CD4-positive, alpha-beta T cell (primary cell): Measurements from ENCODE around the gene ZNF518B. TPM values are rescaled to one million over a fixed set of nuclear protein-coding genes. Genes with fewer than 3 reads are reported as not detected.
A peak's percentile ranks its signal among the peaks of the same experiment; 100 is the strongest.
"Not testable (repeated sequence)": the region's sequence is repeated elsewhere in the genome, so short reads cannot be mapped to it uniquely, and the experiment has no call there.

ENCODE experiments used
- ATAC-seq: fragments of 200-7000 bp; cut with Tn5 transposase; one replicate; pipeline ENCODE4 v1.10.0; 2022; ENCODE audit warnings: mild to moderate bottlenecking; ENCODE audit not compliant: poor library complexity
- CTCF ChIA-PET: fragments of 350-600 bp; sonication (Branson Sonifier 250); formaldehyde crosslinking; loops from one replicate; lab custom pipeline; 2021; ENCODE audit warnings: antibody characterized with exemption, inconsistent platforms; lab: Charles Lee
- POLR2A ChIA-PET: fragments of 350-600 bp; sonication (Branson Sonifier 250); formaldehyde crosslinking; loops from one replicate; lab custom pipeline; 2021; ENCODE audit warnings: antibody characterized with exemption, inconsistent platforms; lab: Charles Lee
- DNase-seq, 14 experiments: peaks; one replicate each; pipeline ENCODE4 v3.0.0-alpha.2; 2013 to 2020; ENCODE audit warnings: mixed read lengths in 2 of 14
- H3K27ac ChIP-seq, 2 donors: one replicate each; pipeline versions ENCODE4 v1.5.1 to v1.7.0; 2013; ENCODE audit warnings: low read length in 2 of 2, low read depth in 1 of 2, mild to moderate bottlenecking in 1 of 2
- H3K27me3 ChIP-seq, 2 experiments: 1 replicate in 1 of 2; 2 replicates in 1 of 2; pipeline versions ENCODE4 v1.6.1 to v1.7.0; 2013; ENCODE audit warnings: low read length in 2 of 2, control low read depth in 1 of 2, mild to moderate bottlenecking in 1 of 2, moderate library complexity in 1 of 2; ENCODE audit not compliant: insufficient read depth in 2 of 2, control insufficient read depth in 1 of 2
- H3K36me3 ChIP-seq: one replicate; pipeline ENCODE4 v1.6.1; 2013; ENCODE audit warnings: low read length, control low read depth; ENCODE audit not compliant: insufficient read depth
- H3K4me1 ChIP-seq: one replicate; pipeline ENCODE4 v1.6.1; 2013; ENCODE audit warnings: low read length, control low read depth; ENCODE audit not compliant: insufficient read depth
- H3K4me3 ChIP-seq: one replicate; pipeline ENCODE4 v1.5.1; 2013; ENCODE audit warnings: mild to moderate bottlenecking, low read length, moderate library complexity
- H3K9me3 ChIP-seq, 2 experiments: 1 replicate in 1 of 2; 2 replicates in 1 of 2; pipeline versions ENCODE4 v1.6.1 to v1.7.0; 2013; ENCODE audit warnings: low read length in 2 of 2, mild to moderate bottlenecking in 2 of 2, control low read depth in 1 of 2, moderate library complexity in 1 of 2; ENCODE audit not compliant: control insufficient read depth in 1 of 2, insufficient read depth in 1 of 2
- H3K27ac Mint-ChIP-seq: one replicate; pipeline ENCODE4 v1.8.0; 2020; ENCODE audit warnings: mixed read lengths
- H3K27me3 Mint-ChIP-seq: one replicate; pipeline ENCODE4 v1.8.0; 2021; ENCODE audit warnings: mixed read lengths
- H3K36me3 Mint-ChIP-seq: one replicate; pipeline ENCODE4 v1.8.0; 2021; ENCODE audit warnings: low read depth, mixed read lengths
- H3K4me1 Mint-ChIP-seq: one replicate; pipeline ENCODE4 v1.8.0; 2021; ENCODE audit warnings: low read depth, mixed read lengths
- H3K4me3 Mint-ChIP-seq: one replicate; pipeline ENCODE4 v1.8.0; 2020; ENCODE audit warnings: mild to moderate bottlenecking, mixed read lengths
- H3K9me3 Mint-ChIP-seq: one replicate; pipeline ENCODE4 v1.8.0; 2020; ENCODE audit warnings: mixed read lengths
- CTCF ChIP-seq: fragments of 200-600 bp; IDR thresholded peaks from one replicate; pipeline ENCODE4 v1.8.0; 2022; ENCODE audit warnings: antibody characterized with exemption, mild to moderate bottlenecking
- intact Hi-C, 2 experiments: fragments of 100-400 bp; cut with DNase I in 1 of 2; cut with micrococcal nuclease in 1 of 2; formaldehyde crosslinking; loops; one replicate each; pipeline versions ENCODE4 v1.15.1 to v1.9.0; 2023 to 2025; cut with DNase I, micrococcal nuclease
- total RNA-seq, 174 experiments: library from RNA in 2 of 174; stranded (reverse) in 2 of 174; gene quantifications; one replicate each; pipeline ENCODE4 v1.2.3 and lab custom pipeline; 2021 to 2026

Gene ZNF518B
- total RNA-seq, 2 experiments from 2014 or later = 36.5 to 37.5 TPM

- no peak for TF ChIP-seq CTCF
- Histone ChIP-seq H3K9me3 (peaks cover 9 to 20% of the 10 kb centered on the region in 2 experiments), H3K4me1 (no peaks in the 10 kb centered on the region), H3K4me3 (no peak overlapping the region), H3K27me3 (no peaks in the 10 kb centered on the region), H3K27ac (no peak overlapping the region), H3K36me3 (no peaks in the 10 kb centered on the region)
- ATAC-seq = no peak
- Mint-ChIP-seq H3K4me3 (no peak overlapping the region), H3K36me3 (peaks cover 46% of the 10 kb centered on the region), H3K9me3 (peaks cover 5% of the 10 kb centered on the region), H3K27me3 (no peaks in the 10 kb centered on the region), H3K4me1 (no peaks in the 10 kb centered on the region), H3K27ac (no peak overlapping the region)
- no peak for DNase-seq
- intact Hi-C loops = loop anchor here in 1 of 2 experiments (5.0 kb wide), 1 partner anchor 45 kb away; no protein-coding TSS in a partner anchor
- ChIA-PET POLR2A (no interaction called here), CTCF (no interaction called here)
Observed at GRCh38 chr4:10437735-10438134, 19.5 kb downstream of the ZNF518B start.

GRCh38 chr4:10427680-10428079 is 29.5 kb downstream of the ZNF518B start:
- H3K27ac Mint-ChIP-seq, POLR2A ChIA-PET, intact Hi-C loops, CTCF ChIA-PET, DNase-seq, H3K4me3 ChIP-seq, H3K4me1 ChIP-seq, H3K36me3 ChIP-seq, H3K4me1 Mint-ChIP-seq, H3K27ac ChIP-seq, ATAC-seq, H3K27me3 Mint-ChIP-seq, H3K27me3 ChIP-seq, H3K4me3 Mint-ChIP-seq: not testable (repeated sequence)
- peaks cover 6 to 13% of the 10 kb centered on the region in 2 experiments for H3K9me3 ChIP-seq
- Mint-ChIP-seq H3K36me3 (peaks cover 23% of the 10 kb centered on the region), H3K9me3 (peaks cover 12% of the 10 kb centered on the region)

- peak; percentile 60 for ATAC-seq
- no peak overlapping the region for H3K27ac ChIP-seq
- peaks cover 8% of the 10 kb centered on the region for H3K4me1 Mint-ChIP-seq
- peaks cover 7% of the 10 kb centered on the region for H3K36me3 Mint-ChIP-seq
- H3K27ac Mint-ChIP-seq = peak overlapping the region; percentile 79
- H3K4me3 Mint-ChIP-seq = no peak overlapping the region
- intact Hi-C loops = no loop called here
- no peaks in the 10 kb centered on the region for H3K9me3 ChIP-seq
- H3K4me3 ChIP-seq = no peak overlapping the region
- POLR2A ChIA-PET = no interaction called here
- no peaks in the 10 kb centered on the region for H3K27me3 Mint-ChIP-seq
- no peaks in the 10 kb centered on the region for H3K27me3 ChIP-seq
- CTCF ChIA-PET = no interaction called here
- peaks cover 9% of the 10 kb centered on the region for H3K9me3 Mint-ChIP-seq
- DNase-seq = no peak
- no peak for TF ChIP-seq CTCF
- H3K36me3 ChIP-seq = no peaks in the 10 kb centered on the region
- H3K4me1 ChIP-seq = peaks cover 3% of the 10 kb centered on the region
Observed at GRCh38 chr4:10421344-10422055, 35.7 kb downstream of the ZNF518B start.

- no peak overlapping the region for H3K4me3 Mint-ChIP-seq
Observed at GRCh38 chr4:10417740-10418139, 39.5 kb downstream of the ZNF518B start.

More at GRCh38 chr4:10417740-10418139, 39.5 kb downstream of the ZNF518B start:
- Mint-ChIP-seq H3K9me3 (no peaks in the 10 kb centered on the region), H3K36me3 (no peaks in the 10 kb centered on the region), H3K27me3 (no peaks in the 10 kb centered on the region), H3K4me1 (peaks cover 13% of the 10 kb centered on the region), H3K27ac (no peak overlapping the region)
- ChIA-PET POLR2A (no interaction called here), CTCF (no interaction called here)
- DNase-seq = no peak
- no peaks in the 10 kb centered on the region for H3K27me3 ChIP-seq
- no peak overlapping the region for H3K27ac ChIP-seq
- no peak for ATAC-seq
- TF ChIP-seq CTCF = no peak
- intact Hi-C loops = no loop called here
- no peaks in the 10 kb centered on the region for H3K36me3 ChIP-seq
- no peak overlapping the region for H3K4me3 ChIP-seq
- H3K9me3 ChIP-seq = no peaks in the 10 kb centered on the region
- peaks cover 5% of the 10 kb centered on the region for H3K4me1 ChIP-seq
